Measurements from ENCODE around the gene LRRC8C.

LRRC8C gene

DNA sequence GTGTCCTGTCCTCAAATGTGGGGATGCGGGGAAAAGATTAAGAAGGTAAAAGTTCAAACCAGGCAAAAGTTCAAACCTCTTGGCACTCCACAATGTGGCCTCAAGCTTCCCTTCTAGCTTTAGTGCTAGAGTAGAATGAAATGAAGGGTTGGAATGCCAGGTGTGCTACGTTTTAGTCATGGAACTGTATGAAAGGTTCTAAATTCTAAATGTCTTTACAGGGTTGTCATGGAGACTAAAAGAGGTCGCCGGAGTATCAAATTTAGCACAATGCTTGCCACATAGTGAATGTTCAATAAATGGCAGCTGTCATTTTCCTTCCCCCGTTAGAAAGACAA is 130.7 kb downstream of the LRRC8C start:
- H3K79me2 ChIP-seq (ENCODE audit: insufficient read depth, low read length), result no peaks in the 10 kb centered on the region
- peak overlapping the region; percentile 75 for H3K4me3 ChIP-seq (ENCODE audit: low read length, poor library complexity, severe bottlenecking)
- H4K20me1 ChIP-seq (ENCODE audit: insufficient read depth, low read length, poor library complexity, severe bottlenecking), result no peaks in the 10 kb centered on the region
- TF ChIP-seq, protein P1, sequence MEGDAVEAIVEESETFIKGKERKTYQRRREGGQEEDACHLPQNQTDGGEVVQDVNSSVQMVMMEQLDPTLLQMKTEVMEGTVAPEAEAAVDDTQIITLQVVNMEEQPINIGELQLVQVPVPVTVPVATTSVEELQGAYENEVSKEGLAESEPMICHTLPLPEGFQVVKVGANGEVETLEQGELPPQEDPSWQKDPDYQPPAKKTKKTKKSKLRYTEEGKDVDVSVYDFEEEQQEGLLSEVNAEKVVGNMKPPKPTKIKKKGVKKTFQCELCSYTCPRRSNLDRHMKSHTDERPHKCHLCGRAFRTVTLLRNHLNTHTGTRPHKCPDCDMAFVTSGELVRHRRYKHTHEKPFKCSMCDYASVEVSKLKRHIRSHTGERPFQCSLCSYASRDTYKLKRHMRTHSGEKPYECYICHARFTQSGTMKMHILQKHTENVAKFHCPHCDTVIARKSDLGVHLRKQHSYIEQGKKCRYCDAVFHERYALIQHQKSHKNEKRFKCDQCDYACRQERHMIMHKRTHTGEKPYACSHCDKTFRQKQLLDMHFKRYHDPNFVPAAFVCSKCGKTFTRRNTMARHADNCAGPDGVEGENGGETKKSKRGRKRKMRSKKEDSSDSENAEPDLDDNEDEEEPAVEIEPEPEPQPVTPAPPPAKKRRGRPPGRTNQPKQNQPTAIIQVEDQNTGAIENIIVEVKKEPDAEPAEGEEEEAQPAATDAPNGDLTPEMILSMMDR (conservative IDR thresholded peaks at IDR 0.05; ENCODE audit: low read length), result no peak
- no peak for TF ChIP-seq EZH2phosphoT487 (IDR thresholded peaks at IDR 0.05; ENCODE audit: borderline replicate concordance)
- no peaks in the 10 kb centered on the region for H3K27me3 ChIP-seq (ENCODE audit: insufficient read depth, low read length, poor library complexity, severe bottlenecking)
- H3K4me1 ChIP-seq (ENCODE audit: insufficient read depth, low read length, poor library complexity, severe bottlenecking), result peaks cover 21% of the 10 kb centered on the region
- H3K4me2 ChIP-seq (ENCODE audit: low read depth, low read length, poor library complexity, severe bottlenecking), result peak overlapping the region; percentile 88
- no peaks in the 10 kb centered on the region for H3K9me3 ChIP-seq (ENCODE audit: insufficient read depth, low read depth, low read length)
- no peaks in the 10 kb centered on the region for H3F3A ChIP-seq (ENCODE audit: low read depth)
- no peaks in the 10 kb centered on the region for H3K9me2 ChIP-seq (replicated peaks; ENCODE audit: low read depth, low read length)
- no peaks in the 10 kb centered on the region for H3K36me3 ChIP-seq (ENCODE audit: insufficient read depth, low read length)
- peak overlapping the region; percentile 49 for H3K9ac ChIP-seq (ENCODE audit: low read depth, low read length, poor library complexity, severe bottlenecking)
- H2AFZ ChIP-seq (ENCODE audit: low read length), result peak overlapping the region; percentile 97

DNA sequence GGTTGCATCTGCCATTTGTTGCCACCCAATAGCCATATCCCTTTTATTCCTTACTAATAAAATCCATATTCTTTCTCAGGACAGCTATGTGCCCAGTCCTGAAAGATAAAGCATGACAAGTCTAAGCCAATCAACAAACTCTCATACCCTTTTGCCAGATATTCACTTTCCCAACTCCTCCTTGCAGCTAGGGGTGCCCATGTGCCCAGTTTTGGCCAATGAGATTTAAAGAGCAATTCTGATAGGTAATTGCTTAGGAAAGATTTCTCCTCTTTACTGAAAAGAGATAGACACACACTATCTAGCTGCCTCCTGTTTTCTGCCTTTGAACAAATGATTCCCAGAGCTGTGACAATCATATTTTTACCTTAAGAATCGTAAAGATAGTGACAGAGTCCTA is 132.9 kb downstream of the LRRC8C start:
- Histone ChIP-seq H3K36me3 (ENCODE audit: insufficient read depth, low read length) (no peaks in the 10 kb centered on the region), H3K4me2 (ENCODE audit: low read depth, low read length, poor library complexity, severe bottlenecking) (no peak overlapping the region), H3K27me3 (ENCODE audit: insufficient read depth, low read length, poor library complexity, severe bottlenecking) (no peaks in the 10 kb centered on the region), H4K20me1 (ENCODE audit: insufficient read depth, low read length, poor library complexity, severe bottlenecking) (no peaks in the 10 kb centered on the region), H3K9me3 (ENCODE audit: insufficient read depth, low read depth, low read length) (no peaks in the 10 kb centered on the region), H3F3A (ENCODE audit: low read depth) (no peaks in the 10 kb centered on the region), H3K4me1 (ENCODE audit: insufficient read depth, low read length, poor library complexity, severe bottlenecking) (peaks cover 11% of the 10 kb centered on the region), H2AFZ (ENCODE audit: low read length) (no peak overlapping the region), H3K9ac (ENCODE audit: low read depth, low read length, poor library complexity, severe bottlenecking) (no peak overlapping the region), H3K79me2 (ENCODE audit: insufficient read depth, low read length) (no peaks in the 10 kb centered on the region), H3K9me2 (replicated peaks; ENCODE audit: low read depth, low read length) (no peaks in the 10 kb centered on the region), H3K4me3 (ENCODE audit: low read length, poor library complexity, severe bottlenecking) (no peak overlapping the region)
- TF ChIP-seq EZH2phosphoT487 (IDR thresholded peaks at IDR 0.05; ENCODE audit: borderline replicate concordance), result no peak

DNA sequence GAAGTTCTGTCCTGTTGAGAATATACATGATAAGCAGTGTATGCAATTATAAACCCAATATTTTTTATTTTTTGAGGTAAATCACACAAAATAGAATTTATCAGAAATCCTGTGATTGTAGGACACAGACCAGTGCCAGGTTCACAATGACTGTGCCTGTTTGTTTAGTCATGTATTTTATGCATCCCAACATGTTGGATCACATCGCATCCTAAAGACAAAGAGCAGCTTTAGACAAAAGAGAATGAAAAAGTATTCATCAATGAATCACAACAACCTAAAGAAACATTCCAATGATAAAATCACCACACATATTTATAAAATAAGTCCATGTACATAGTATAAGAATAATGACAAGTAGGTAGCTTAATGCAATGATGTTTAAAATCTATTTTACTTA is 134.7 kb downstream of the LRRC8C start:
- Histone ChIP-seq H3K9ac (ENCODE audit: low read depth, low read length, poor library complexity, severe bottlenecking) (no peak overlapping the region), H4K20me1 (ENCODE audit: insufficient read depth, low read length, poor library complexity, severe bottlenecking) (no peaks in the 10 kb centered on the region), H3F3A (ENCODE audit: low read depth) (no peaks in the 10 kb centered on the region), H3K9me2 (replicated peaks; ENCODE audit: low read depth, low read length) (no peaks in the 10 kb centered on the region), H3K79me2 (ENCODE audit: insufficient read depth, low read length) (no peaks in the 10 kb centered on the region), H3K27me3 (ENCODE audit: insufficient read depth, low read length, poor library complexity, severe bottlenecking) (no peaks in the 10 kb centered on the region), H2AFZ (ENCODE audit: low read length) (no peak overlapping the region), H3K4me3 (ENCODE audit: low read length, poor library complexity, severe bottlenecking) (no peak overlapping the region), H3K36me3 (ENCODE audit: insufficient read depth, low read length) (no peaks in the 10 kb centered on the region), H3K4me2 (ENCODE audit: low read depth, low read length, poor library complexity, severe bottlenecking) (no peak overlapping the region), H3K4me1 (ENCODE audit: insufficient read depth, low read length, poor library complexity, severe bottlenecking) (peaks cover 8% of the 10 kb centered on the region), H3K9me3 (ENCODE audit: insufficient read depth, low read depth, low read length) (no peaks in the 10 kb centered on the region)
- TF ChIP-seq, protein P1 (conservative IDR thresholded peaks at IDR 0.05; ENCODE audit: low read length), result no peak
- TF ChIP-seq EZH2phosphoT487 (IDR thresholded peaks at IDR 0.05; ENCODE audit: borderline replicate concordance), result no peak
